GM12878 (cell line): ENCODE data around the gene GRIN2A.
A peak's percentile ranks its signal among the peaks of the same experiment; 100 is the strongest.

ENCODE experiments used
- BMI1 ChIP-seq: fragments of 450-650 bp; IDR thresholded peaks from 2 replicates; pipeline ENCODE4 v1.6.1; 2016; ENCODE audit warnings: mild to moderate bottlenecking, moderate library complexity, borderline replicate concordance
- CTCF ChIP-seq, 3 experiments: IDR thresholded peaks in 2 of 3; conservative IDR thresholded peaks in 1 of 3; 2 replicates each; pipeline ENCODE4 v1.5.1; 2011; ENCODE audit warnings: low read depth in 3 of 3, low read length in 3 of 3, mild to moderate bottlenecking in 3 of 3, control low read depth in 2 of 3, moderate library complexity in 2 of 3, inconsistent platforms in 1 of 3, mixed read lengths in 1 of 3; ENCODE audit not compliant: control insufficient read depth in 2 of 3, insufficient read depth in 1 of 3; ENCODE audit errors: extremely low read depth in 1 of 3
- MAX ChIP-seq: IDR thresholded peaks from 2 replicates; pipeline ENCODE4 v1.6.1; 2012; ENCODE audit warnings: low read depth, low read length, improper control_type of control experiment
- POLR2AphosphoS2 ChIP-seq: IDR thresholded peaks from 2 replicates; pipeline ENCODE4 v1.6.1; 2011; ENCODE audit warnings: low read depth, mild to moderate bottlenecking, low read length, improper control_type of control experiment, moderate library complexity
- SP1 ChIP-seq: IDR thresholded peaks from one replicate; pipeline ENCODE4 v1.6.1; 2011; ENCODE audit warnings: low read depth, low read length
- YBX1 ChIP-seq: fragments of 450-650 bp; IDR thresholded peaks from 2 replicates; pipeline ENCODE4 v1.6.1; 2016; ENCODE audit warnings: antibody characterized with exemption
- YY1 ChIP-seq: IDR thresholded peaks from 2 replicates; pipeline ENCODE4 v1.6.1; 2011; ENCODE audit warnings: low read depth, mild to moderate bottlenecking, low read length
- TF ChIP-seq, protein P1 (sequence below): IDR thresholded peaks from 2 replicates; pipeline ENCODE4 v1.6.1; 2012; ENCODE audit warnings: mild to moderate bottlenecking, low read depth, low read length

- TF ChIP-seq YY1, result no peak
- TF ChIP-seq, protein P1, sequence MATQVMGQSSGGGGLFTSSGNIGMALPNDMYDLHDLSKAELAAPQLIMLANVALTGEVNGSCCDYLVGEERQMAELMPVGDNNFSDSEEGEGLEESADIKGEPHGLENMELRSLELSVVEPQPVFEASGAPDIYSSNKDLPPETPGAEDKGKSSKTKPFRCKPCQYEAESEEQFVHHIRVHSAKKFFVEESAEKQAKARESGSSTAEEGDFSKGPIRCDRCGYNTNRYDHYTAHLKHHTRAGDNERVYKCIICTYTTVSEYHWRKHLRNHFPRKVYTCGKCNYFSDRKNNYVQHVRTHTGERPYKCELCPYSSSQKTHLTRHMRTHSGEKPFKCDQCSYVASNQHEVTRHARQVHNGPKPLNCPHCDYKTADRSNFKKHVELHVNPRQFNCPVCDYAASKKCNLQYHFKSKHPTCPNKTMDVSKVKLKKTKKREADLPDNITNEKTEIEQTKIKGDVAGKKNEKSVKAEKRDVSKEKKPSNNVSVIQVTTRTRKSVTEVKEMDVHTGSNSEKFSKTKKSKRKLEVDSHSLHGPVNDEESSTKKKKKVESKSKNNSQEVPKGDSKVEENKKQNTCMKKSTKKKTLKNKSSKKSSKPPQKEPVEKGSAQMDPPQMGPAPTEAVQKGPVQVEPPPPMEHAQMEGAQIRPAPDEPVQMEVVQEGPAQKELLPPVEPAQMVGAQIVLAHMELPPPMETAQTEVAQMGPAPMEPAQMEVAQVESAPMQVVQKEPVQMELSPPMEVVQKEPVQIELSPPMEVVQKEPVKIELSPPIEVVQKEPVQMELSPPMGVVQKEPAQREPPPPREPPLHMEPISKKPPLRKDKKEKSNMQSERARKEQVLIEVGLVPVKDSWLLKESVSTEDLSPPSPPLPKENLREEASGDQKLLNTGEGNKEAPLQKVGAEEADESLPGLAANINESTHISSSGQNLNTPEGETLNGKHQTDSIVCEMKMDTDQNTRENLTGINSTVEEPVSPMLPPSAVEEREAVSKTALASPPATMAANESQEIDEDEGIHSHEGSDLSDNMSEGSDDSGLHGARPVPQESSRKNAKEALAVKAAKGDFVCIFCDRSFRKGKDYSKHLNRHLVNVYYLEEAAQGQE, result no peak
- TF ChIP-seq POLR2AphosphoS2, result no peak
- TF ChIP-seq MAX, result no peak
- no peak for TF ChIP-seq CTCF (IDR thresholded peaks at IDR 0.05 in 2 of 3, conservative IDR thresholded peaks at IDR 0.05 in 1 of 3; ENCODE audit: control insufficient read depth in 2 of 3, extremely low read depth in 1 of 3, insufficient read depth in 1 of 3, low read depth in 3 of 3, low read length in 3 of 3)
- TF ChIP-seq YBX1, result no peak
- peak; percentile 46; the same call in 1 of the 2 replicates for TF ChIP-seq BMI1
- TF ChIP-seq SP1, result no peak
Measured at GRCh38 chr16:9840761-9841665, 341.2 kb downstream of the GRIN2A start.
